Naive thymus-derived CD4-positive, alpha-beta T cell (primary cell): ENCODE data around the gene GRAMD1B. TPM values are rescaled to one million over a fixed set of nuclear protein-coding genes. Genes with fewer than 3 reads are reported as not detected.
A peak's percentile ranks its signal among the peaks of the same experiment; 100 is the strongest.

Experiments
- ATAC-seq: fragments of 150-1000 bp; cut with Tn5 transposase; 2 replicates; pipeline ENCODE4 v1.10.0; 2021; ENCODE audit warnings: mild to moderate bottlenecking, moderate library complexity
- CTCF ChIA-PET: fragments of 350-600 bp; sonication (Branson Sonifier 250); formaldehyde crosslinking; loops from one replicate; lab custom pipeline; 2021; ENCODE audit warnings: antibody characterized with exemption; lab: Charles Lee
- POLR2A ChIA-PET: fragments of 350-600 bp; sonication (Branson Sonifier 250); formaldehyde crosslinking; loops from one replicate; lab custom pipeline; 2021; ENCODE audit warnings: antibody characterized with exemption, inconsistent platforms; lab: Charles Lee
- DNase-seq, 9 donors: peaks; one replicate each; pipeline versions ENCODE4 v3.0.0 to v3.0.0-alpha.2; 2020 to 2022; ENCODE audit warnings: mixed read lengths in 1 of 9
- H3K27ac ChIP-seq: one replicate; pipeline ENCODE4 v1.7.0; 2013; ENCODE audit warnings: mild to moderate bottlenecking, low read depth, low read length, moderate library complexity
- H3K27me3 ChIP-seq, 2 donors: one replicate each; pipeline ENCODE4 v1.7.0; 2013; ENCODE audit warnings: low read length in 2 of 2, mild to moderate bottlenecking in 2 of 2, moderate library complexity in 2 of 2; ENCODE audit not compliant: control insufficient read depth in 2 of 2, insufficient read depth in 2 of 2
- H3K36me3 ChIP-seq, 3 experiments: 1 replicate in 2 of 3; 2 replicates in 1 of 3; pipeline ENCODE4 v1.7.0; 2013; ENCODE audit warnings: low read length in 3 of 3, mild to moderate bottlenecking in 3 of 3, moderate library complexity in 1 of 3; ENCODE audit not compliant: insufficient read depth in 3 of 3, control insufficient read depth in 2 of 3
- H3K4me1 ChIP-seq, 2 donors: one replicate each; pipeline ENCODE4 v1.7.0; 2013; ENCODE audit warnings: low read length in 2 of 2, mild to moderate bottlenecking in 2 of 2, moderate library complexity in 1 of 2; ENCODE audit not compliant: control insufficient read depth in 2 of 2, insufficient read depth in 2 of 2
- H3K4me3 ChIP-seq: 2 replicates; pipeline ENCODE4 v1.7.0; 2013; ENCODE audit warnings: mild to moderate bottlenecking, low read length
- H3K9me3 ChIP-seq, 3 experiments: 1 replicate in 2 of 3; 2 replicates in 1 of 3; pipeline ENCODE4 v1.7.0; 2013; ENCODE audit warnings: low read length in 3 of 3; ENCODE audit not compliant: control insufficient read depth in 2 of 3
- H3K27ac Mint-ChIP-seq, 9 donors: one replicate each; pipeline ENCODE4 v1.8.0; 2020 to 2022; ENCODE audit warnings: mixed read lengths in 9 of 9, mild to moderate bottlenecking in 8 of 9, moderate library complexity in 5 of 9, inconsistent platforms in 2 of 9
- H3K27me3 Mint-ChIP-seq, 5 donors: one replicate each; pipeline ENCODE4 v1.8.0; 2021 to 2022; ENCODE audit warnings: mixed read lengths in 5 of 5, mild to moderate bottlenecking in 1 of 5
- H3K36me3 Mint-ChIP-seq, 5 donors: one replicate each; pipeline ENCODE4 v1.8.0; 2020 to 2022; ENCODE audit warnings: mixed read lengths in 5 of 5, mild to moderate bottlenecking in 3 of 5, inconsistent platforms in 1 of 5
- H3K4me1 Mint-ChIP-seq, 7 donors: one replicate each; pipeline ENCODE4 v1.8.0; 2020 to 2022; ENCODE audit warnings: mixed read lengths in 7 of 7, mild to moderate bottlenecking in 3 of 7, inconsistent platforms in 1 of 7
- H3K4me3 Mint-ChIP-seq, 10 donors: one replicate each; pipeline ENCODE4 v1.8.0; 2020 to 2022; ENCODE audit warnings: mild to moderate bottlenecking in 10 of 10, mixed read lengths in 10 of 10, moderate library complexity in 6 of 10, inconsistent platforms in 2 of 10
- H3K9me3 Mint-ChIP-seq, 11 donors: one replicate each; pipeline ENCODE4 v1.8.0; 2020 to 2022; ENCODE audit warnings: mixed read lengths in 11 of 11, mild to moderate bottlenecking in 4 of 11, inconsistent platforms in 1 of 11, moderate library complexity in 1 of 11
- intact Hi-C, 2 donors: fragments of 100-400 bp; cut with micrococcal nuclease; formaldehyde crosslinking; loops; one replicate each; pipeline ENCODE4 v1.15.1; 2023
- polyA plus RNA-seq, 2 donors: library from polyadenylated mRNA; unstranded; fragments of 300-500 nt; fragmentation: Illumina TruSeq; gene quantifications; one replicate each; pipeline ENCODE4 v1.2.3, GENCODE V29; 2021
- total RNA-seq, 6 experiments: library from RNA in 5 of 6; stranded (reverse) in 5 of 6; gene quantifications; 1 replicate in 5 of 6; 2 replicates in 1 of 6; pipeline ENCODE4 v1.2.3 and lab custom pipeline; 2021 to 2026

GRAMD1B gene
- total and polyA plus RNA-seq, 7 experiments from 2014 or later, result 1.7 to 88.9 (median 10.0) TPM

DNA sequence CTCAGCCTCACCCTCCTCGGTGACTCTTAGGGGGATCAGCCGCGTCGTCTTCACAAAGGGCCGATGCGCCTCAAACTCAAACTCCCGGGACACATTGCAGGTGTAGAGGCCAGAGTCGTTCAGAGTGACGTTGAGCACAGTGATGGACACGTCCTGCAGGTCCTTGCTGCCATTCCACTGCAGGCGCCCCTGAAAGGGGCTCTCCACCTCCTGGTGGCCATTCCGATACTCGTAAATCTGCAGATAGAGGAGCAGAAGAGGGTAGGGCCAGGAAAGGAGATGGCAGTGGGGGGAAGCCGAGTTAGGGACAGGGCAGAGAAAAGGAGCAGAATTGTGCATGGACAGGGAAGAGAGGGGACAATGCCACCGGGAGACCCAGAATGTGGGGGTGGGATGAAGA lies 212.4 kb downstream of the GRAMD1B start:
- H3K4me1 ChIP-seq, result no peaks in the 10 kb centered on the region
- no peaks in the 10 kb centered on the region for H3K36me3 ChIP-seq
- Mint-ChIP-seq H3K9me3 (peaks cover 0 to 2% (median 0%) of the 10 kb centered on the region in 11 donors), H3K4me3 (no peak overlapping the region), H3K27me3 (peaks cover 19 to 50% (median 38%) of the 10 kb centered on the region in 5 donors), H3K27ac (no peak overlapping the region), H3K4me1 (peaks cover 0 to 4% (median 2%) of the 10 kb centered on the region in 7 donors), H3K36me3 (no peaks in the 10 kb centered on the region)
- no peak overlapping the region for H3K4me3 ChIP-seq
- ATAC-seq (no peak), DNase-seq (no peak)
- ChIA-PET CTCF (interaction anchor here (0.9 to 8.8 kb wide), 3 partner anchors 8 to 63 kb away, joined by 4 to 99 read pairs (median 4); no protein-coding TSS in a partner anchor), POLR2A (no interaction called here)
- no peak overlapping the region for H3K27ac ChIP-seq
- H3K27me3 ChIP-seq, result no peaks in the 10 kb centered on the region
- intact Hi-C loops, result loop anchor here in 1 of 2 donors (10.0 kb wide), 1 partner anchor 552 kb away; no protein-coding TSS in a partner anchor
- no peaks in the 10 kb centered on the region for H3K9me3 ChIP-seq

DNA sequence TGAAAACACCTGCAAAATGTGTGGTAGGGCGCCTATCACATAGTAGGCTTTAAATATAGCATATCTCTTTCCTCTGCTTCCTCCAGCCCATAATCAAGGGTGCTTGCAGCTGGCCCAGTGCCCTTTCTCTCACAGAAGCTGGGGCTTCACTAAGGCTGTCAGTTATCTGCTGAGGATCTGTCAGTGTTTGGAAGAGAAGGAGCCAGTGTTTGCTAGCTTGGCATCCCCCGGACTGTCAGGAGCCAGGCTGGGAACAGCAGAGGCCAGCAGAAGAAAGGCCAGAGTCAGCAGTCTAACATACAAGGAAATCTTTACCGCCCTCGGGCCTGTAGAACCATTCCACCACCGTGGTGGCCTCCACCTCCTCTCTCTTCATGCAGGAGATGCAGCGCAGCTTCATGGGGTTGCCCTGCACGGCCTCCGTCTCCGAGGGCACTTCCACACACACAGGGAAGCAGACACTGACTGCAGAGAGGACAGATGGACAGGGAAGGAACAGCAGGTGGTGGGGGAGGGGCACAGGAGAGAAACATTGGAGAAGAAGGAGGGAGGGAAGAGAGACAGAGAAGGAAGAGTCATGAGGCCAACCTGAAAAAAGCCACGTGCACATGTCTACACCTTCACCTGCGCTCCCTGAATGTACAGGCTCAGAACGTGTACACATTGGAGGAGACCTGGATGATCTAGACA lies 215.4 kb downstream of the GRAMD1B start:
- no peak for DNase-seq
- H3K27ac Mint-ChIP-seq, result no peak overlapping the region

DNA sequence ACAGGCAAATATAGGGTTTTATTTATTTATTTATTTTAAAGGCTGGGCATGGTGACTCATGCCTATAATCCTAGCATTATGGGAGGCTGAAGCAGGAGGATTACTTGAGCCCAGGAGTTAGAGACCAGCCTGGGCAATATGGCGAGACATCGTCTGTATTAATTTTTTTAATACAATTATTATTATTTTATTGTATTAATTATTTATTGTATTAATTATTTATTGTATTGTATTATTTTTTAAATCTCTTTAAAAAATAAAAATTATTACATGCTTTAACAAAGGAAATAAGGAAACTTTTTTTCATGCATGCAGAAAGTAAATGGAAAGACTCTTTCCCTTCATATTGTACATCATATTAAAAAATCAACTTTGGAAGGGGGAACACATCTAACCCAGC lies 220.8 kb downstream of the GRAMD1B start:
- DNase-seq (no peak), ATAC-seq (no peak)
- peaks cover 0 to 16% of the 10 kb centered on the region in 2 donors for H3K27me3 ChIP-seq
- H3K27me3 Mint-ChIP-seq, result peaks cover 47 to 52% (median 50%) of the 10 kb centered on the region in 5 donors
- no peak overlapping the region for H3K27ac ChIP-seq
- no peaks in the 10 kb centered on the region for H3K36me3 Mint-ChIP-seq
- H3K9me3 ChIP-seq, result no peaks in the 10 kb centered on the region
- CTCF ChIA-PET, result interaction anchor here (1.0 to 1.2 kb wide), 2 partner anchors 9 to 56 kb away, joined by 4 to 5 read pairs; no protein-coding TSS in a partner anchor
- peaks cover 0 to 17% (median 12%) of the 10 kb centered on the region in 7 donors for H3K4me1 Mint-ChIP-seq
- no peaks in the 10 kb centered on the region for H3K9me3 Mint-ChIP-seq
- H3K4me1 ChIP-seq, result peaks cover 0 to 3% of the 10 kb centered on the region in 2 donors
- no peak overlapping the region for H3K27ac Mint-ChIP-seq
- H3K36me3 ChIP-seq, result no peaks in the 10 kb centered on the region
- no peak overlapping the region for H3K4me3 ChIP-seq
- intact Hi-C loops, result no loop called here
- POLR2A ChIA-PET, result no interaction called here
- no peak overlapping the region for H3K4me3 Mint-ChIP-seq

More for the DNA sequence above, 215.4 kb downstream of the GRAMD1B start:
- Histone ChIP-seq H3K27ac (no peak overlapping the region), H3K4me3 (no peak overlapping the region), H3K36me3 (no peaks in the 10 kb centered on the region), H3K9me3 (no peaks in the 10 kb centered on the region), H3K4me1 (no peaks in the 10 kb centered on the region), H3K27me3 (no peaks in the 10 kb centered on the region)
- no peaks in the 10 kb centered on the region for H3K36me3 Mint-ChIP-seq
- intact Hi-C loops, result loop anchor here in 1 of 2 donors (10.0 kb wide), 1 partner anchor 549 kb away; no protein-coding TSS in a partner anchor
- CTCF ChIA-PET, result interaction anchor here (0.7 to 8.8 kb wide), 3 partner anchors 13 to 60 kb away, joined by 3 to 99 read pairs (median 3); no protein-coding TSS in a partner anchor
- H3K9me3 Mint-ChIP-seq, result no peaks in the 10 kb centered on the region
- H3K4me1 Mint-ChIP-seq, result peaks cover 0 to 4% (median 2%) of the 10 kb centered on the region in 7 donors
- ATAC-seq, result no peak
- H3K27me3 Mint-ChIP-seq, result peaks cover 15 to 38% (median 21%) of the 10 kb centered on the region in 5 donors
- no peak overlapping the region for H3K4me3 Mint-ChIP-seq
- POLR2A ChIA-PET, result no interaction called here

DNA sequence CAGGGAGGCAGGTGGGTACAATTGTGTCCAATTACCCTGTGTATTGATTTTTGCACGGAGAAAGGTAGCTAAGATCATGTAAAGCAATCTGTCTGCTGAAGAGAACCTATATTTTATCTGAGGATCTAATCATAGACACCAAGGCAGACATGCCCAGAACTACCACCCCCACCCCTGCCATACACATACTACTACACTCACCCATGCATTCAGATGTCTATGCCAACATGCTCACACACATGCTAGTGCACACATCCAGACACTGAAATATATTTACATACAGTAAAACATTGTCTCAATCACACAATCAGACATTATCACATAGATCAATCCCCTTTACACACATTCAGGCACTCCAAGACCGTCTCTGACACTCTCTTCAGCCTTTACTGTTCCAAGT lies 222.5 kb downstream of the GRAMD1B start:
- DNase-seq, result no peak
- Mint-ChIP-seq H3K36me3 (no peaks in the 10 kb centered on the region), H3K4me1 (peaks cover 0 to 21% (median 12%) of the 10 kb centered on the region in 7 donors), H3K27ac (no peak overlapping the region), H3K4me3 (peak overlapping the region in 5 of 10 donors; percentile 40 to 75 (median 61)), H3K27me3 (peaks cover 41 to 56% (median 44%) of the 10 kb centered on the region in 5 donors), H3K9me3 (peaks cover 0 to 4% (median 0%) of the 10 kb centered on the region in 11 donors)
- ATAC-seq, result no peak
- peaks cover 0 to 16% of the 10 kb centered on the region in 2 donors for H3K27me3 ChIP-seq
- intact Hi-C loops, result no loop called here
- H3K4me1 ChIP-seq, result peaks cover 0 to 3% of the 10 kb centered on the region in 2 donors
- no peaks in the 10 kb centered on the region for H3K36me3 ChIP-seq
- CTCF ChIA-PET, result interaction anchor here (0.8 kb wide), 1 partner anchor 58 kb away, joined by 3 read pairs; no protein-coding TSS in a partner anchor
- POLR2A ChIA-PET, result no interaction called here
- H3K27ac ChIP-seq, result no peak overlapping the region
- H3K4me3 ChIP-seq, result no peak overlapping the region
- no peaks in the 10 kb centered on the region for H3K9me3 ChIP-seq

DNA sequence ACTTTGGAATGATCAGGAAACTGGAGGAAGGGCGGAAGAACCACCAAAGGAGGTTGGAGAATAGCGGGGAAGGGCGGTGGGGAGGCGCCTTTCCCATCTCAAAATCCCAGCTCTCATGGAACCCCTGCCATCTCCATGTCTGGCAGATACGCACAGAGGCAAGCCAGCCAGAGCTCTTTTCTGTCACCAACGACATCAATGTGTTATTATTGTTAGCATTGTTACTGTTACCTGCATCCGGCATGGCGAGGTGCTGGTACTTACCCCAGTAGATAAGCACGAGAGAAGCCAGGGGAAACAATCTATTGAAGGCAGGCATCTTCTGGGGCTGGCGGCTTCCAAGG lies 223.4 kb downstream of the GRAMD1B start:
- DNase-seq, result no peak
- CTCF ChIA-PET, result no interaction called here

DNA sequence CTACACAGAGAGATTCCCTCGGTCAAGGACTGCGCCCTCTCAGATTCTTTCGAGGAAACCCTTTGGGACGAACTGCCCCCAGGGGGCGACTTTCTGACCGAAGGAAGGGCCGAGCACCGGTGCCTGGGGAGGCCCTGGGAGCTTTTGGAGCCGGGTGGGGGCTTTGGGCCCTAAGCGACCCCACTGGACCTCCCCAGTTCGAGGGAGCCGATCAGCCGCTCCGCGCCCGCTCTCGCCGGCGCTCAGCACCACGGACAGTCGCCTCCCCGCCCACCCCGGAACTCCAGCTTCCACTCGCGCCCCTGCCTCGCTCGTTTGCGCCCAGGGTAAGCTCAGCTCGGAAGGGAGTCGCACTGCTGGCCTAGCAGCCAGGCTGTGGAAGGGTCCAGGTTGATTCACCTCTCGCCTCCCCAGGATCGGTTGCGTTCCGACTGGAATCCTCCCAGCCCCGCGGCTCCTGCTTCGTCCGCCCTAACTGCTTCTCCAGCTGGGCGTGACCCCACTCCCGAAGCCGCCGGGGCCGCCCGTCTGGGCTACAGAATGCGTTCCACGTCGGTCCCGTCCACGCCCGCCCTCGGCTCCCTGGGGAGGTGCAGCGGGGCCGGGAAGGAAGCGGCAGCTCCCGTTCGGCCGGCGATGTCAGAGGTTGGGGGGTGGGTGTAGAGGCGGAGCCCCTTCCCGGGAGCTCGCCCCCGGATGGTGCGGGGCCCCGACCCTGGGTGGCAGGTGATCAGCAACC lies 223.9 kb downstream of the GRAMD1B start:
- no peaks in the 10 kb centered on the region for H3K9me3 ChIP-seq
- ATAC-seq (peak; percentile 65), DNase-seq (peak in 8 of 9 donors; percentile 17 to 49 (median 26))
- H3K27ac ChIP-seq, result no peak overlapping the region
- peaks cover 0 to 16% of the 10 kb centered on the region in 2 donors for H3K27me3 ChIP-seq
- H3K4me1 ChIP-seq, result peaks cover 0 to 3% of the 10 kb centered on the region in 2 donors
- POLR2A ChIA-PET, result no interaction called here
- H3K4me1 Mint-ChIP-seq, result peaks cover 7 to 27% (median 18%) of the 10 kb centered on the region in 7 donors
- intact Hi-C loops, result no loop called here
- no peak overlapping the region for H3K27ac Mint-ChIP-seq
- peak overlapping the region; percentile 58 to 82 (median 69) for H3K4me3 Mint-ChIP-seq
- peaks cover 41 to 65% (median 44%) of the 10 kb centered on the region in 5 donors for H3K27me3 Mint-ChIP-seq
- CTCF ChIA-PET, result no interaction called here
- H3K36me3 Mint-ChIP-seq, result peaks cover 0 to 11% (median 6%) of the 10 kb centered on the region in 5 donors
- H3K36me3 ChIP-seq, result no peaks in the 10 kb centered on the region
- peak overlapping the region; percentile 44 for H3K4me3 ChIP-seq
- H3K9me3 Mint-ChIP-seq, result peaks cover 3 to 16% (median 9%) of the 10 kb centered on the region in 11 donors

More for the DNA sequence above, 223.4 kb downstream of the GRAMD1B start:
- intact Hi-C loops, result no loop called here
- H3K9me3 ChIP-seq, result no peaks in the 10 kb centered on the region
- peak overlapping the region; percentile 55 to 82 (median 66) for H3K4me3 Mint-ChIP-seq
- peaks cover 0 to 5% (median 3%) of the 10 kb centered on the region in 5 donors for H3K36me3 Mint-ChIP-seq
- peaks cover 41 to 61% (median 44%) of the 10 kb centered on the region in 5 donors for H3K27me3 Mint-ChIP-seq
- peaks cover 0 to 16% of the 10 kb centered on the region in 2 donors for H3K27me3 ChIP-seq
- no peak for ATAC-seq
- peaks cover 0 to 10% (median 4%) of the 10 kb centered on the region in 11 donors for H3K9me3 Mint-ChIP-seq
- POLR2A ChIA-PET, result no interaction called here
- no peak overlapping the region for H3K4me3 ChIP-seq
- no peaks in the 10 kb centered on the region for H3K36me3 ChIP-seq
- H3K4me1 Mint-ChIP-seq, result peaks cover 2 to 21% (median 13%) of the 10 kb centered on the region in 7 donors
- H3K4me1 ChIP-seq, result peaks cover 0 to 3% of the 10 kb centered on the region in 2 donors
- no peak overlapping the region for H3K27ac ChIP-seq
- H3K27ac Mint-ChIP-seq, result no peak overlapping the region
